ENCODE results near the gene GFOD2. TPM values are rescaled to one million over a fixed set of nuclear protein-coding genes. Genes with fewer than 3 reads are reported as not detected.
"Not testable (repeated sequence)": the region's sequence is repeated elsewhere in the genome, so short reads cannot be mapped to it uniquely, and the experiment has no call there.

GFOD2 gene
- total RNA-seq, 1 donor from 2014 or later = 32.4 TPM

- no peaks in the 10 kb centered on the region for H3K27me3 ChIP-seq (ENCODE audit: insufficient read depth, low read length)
- H3K27ac ChIP-seq (ENCODE audit: low read depth, low read length) = no peak overlapping the region
- no peaks in the 10 kb centered on the region for H3K36me3 ChIP-seq (ENCODE audit: insufficient read depth, low read length)
- FAIRE-seq (no peak), DNase-seq (ENCODE audit: low read depth) (no peak)
- H3K9me3 ChIP-seq (ENCODE audit: insufficient read depth, low read depth, low read length) = no peaks in the 10 kb centered on the region
- H2AFZ ChIP-seq (ENCODE audit: low read depth, low read length) = no peak overlapping the region
- no peak overlapping the region for H3K9ac ChIP-seq (ENCODE audit: low read length)
- H4K20me1 ChIP-seq (ENCODE audit: insufficient read depth, low read length) = peaks cover 32% of the 10 kb centered on the region
- H3K4me3 ChIP-seq (ENCODE audit: insufficient read depth, low read depth, low read length) = no peak overlapping the region
- H3K4me1 ChIP-seq (ENCODE audit: insufficient read depth, low read length) = no peaks in the 10 kb centered on the region
- H3K27me3 Mint-ChIP-seq (ENCODE audit: low read depth, unreplicated experiment) = no peaks in the 10 kb centered on the region
- peaks cover 9% of the 10 kb centered on the region for H3K36me3 Mint-ChIP-seq (ENCODE audit: low read depth, unreplicated experiment)
- peaks cover 6% of the 10 kb centered on the region for H3K79me2 ChIP-seq (ENCODE audit: insufficient read depth, low read length)
- H3K4me2 ChIP-seq (ENCODE audit: low read length) = no peak overlapping the region
- no peak overlapping the region for H3K27ac Mint-ChIP-seq (ENCODE audit: unreplicated experiment)
- H3K4me1 Mint-ChIP-seq (ENCODE audit: low read depth, unreplicated experiment) = no peaks in the 10 kb centered on the region
- no peaks in the 10 kb centered on the region for H3K9me3 Mint-ChIP-seq (ENCODE audit: unreplicated experiment)
- no peak overlapping the region for H3K4me3 Mint-ChIP-seq (ENCODE audit: unreplicated experiment)
- no peak for TF ChIP-seq EZH2 (IDR thresholded peaks at IDR 0.05; ENCODE audit: insufficient read depth, low read length)
- TF ChIP-seq, protein P1, sequence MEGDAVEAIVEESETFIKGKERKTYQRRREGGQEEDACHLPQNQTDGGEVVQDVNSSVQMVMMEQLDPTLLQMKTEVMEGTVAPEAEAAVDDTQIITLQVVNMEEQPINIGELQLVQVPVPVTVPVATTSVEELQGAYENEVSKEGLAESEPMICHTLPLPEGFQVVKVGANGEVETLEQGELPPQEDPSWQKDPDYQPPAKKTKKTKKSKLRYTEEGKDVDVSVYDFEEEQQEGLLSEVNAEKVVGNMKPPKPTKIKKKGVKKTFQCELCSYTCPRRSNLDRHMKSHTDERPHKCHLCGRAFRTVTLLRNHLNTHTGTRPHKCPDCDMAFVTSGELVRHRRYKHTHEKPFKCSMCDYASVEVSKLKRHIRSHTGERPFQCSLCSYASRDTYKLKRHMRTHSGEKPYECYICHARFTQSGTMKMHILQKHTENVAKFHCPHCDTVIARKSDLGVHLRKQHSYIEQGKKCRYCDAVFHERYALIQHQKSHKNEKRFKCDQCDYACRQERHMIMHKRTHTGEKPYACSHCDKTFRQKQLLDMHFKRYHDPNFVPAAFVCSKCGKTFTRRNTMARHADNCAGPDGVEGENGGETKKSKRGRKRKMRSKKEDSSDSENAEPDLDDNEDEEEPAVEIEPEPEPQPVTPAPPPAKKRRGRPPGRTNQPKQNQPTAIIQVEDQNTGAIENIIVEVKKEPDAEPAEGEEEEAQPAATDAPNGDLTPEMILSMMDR (IDR thresholded peaks at IDR 0.05; ENCODE audit: insufficient read depth, low read depth, low read length) = no peak
Observed at GRCh38 chr16:67752641-67753040, 33.5 kb upstream of the GFOD2 start.

DNA sequence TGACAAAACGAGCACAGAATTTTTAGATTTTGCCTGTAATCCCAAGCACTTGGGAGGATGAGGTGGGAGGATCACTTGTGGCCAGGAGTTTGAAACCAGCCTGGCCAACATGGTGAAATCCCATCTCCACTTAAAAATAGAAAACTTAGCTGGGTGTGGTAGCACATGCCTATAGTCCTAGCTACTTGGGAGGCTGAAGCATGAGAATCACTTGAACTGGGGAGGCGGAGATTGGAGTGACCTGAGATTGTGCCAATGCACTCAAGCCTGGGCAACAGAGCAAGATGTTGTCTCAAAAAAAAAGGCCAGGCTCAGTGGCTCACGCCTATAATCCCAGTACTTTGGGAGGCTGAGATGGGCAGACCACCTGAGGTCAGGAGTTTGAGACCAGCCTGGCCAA is 32.2 kb upstream of the GFOD2 start:
- FAIRE-seq = not testable (repeated sequence)

DNA sequence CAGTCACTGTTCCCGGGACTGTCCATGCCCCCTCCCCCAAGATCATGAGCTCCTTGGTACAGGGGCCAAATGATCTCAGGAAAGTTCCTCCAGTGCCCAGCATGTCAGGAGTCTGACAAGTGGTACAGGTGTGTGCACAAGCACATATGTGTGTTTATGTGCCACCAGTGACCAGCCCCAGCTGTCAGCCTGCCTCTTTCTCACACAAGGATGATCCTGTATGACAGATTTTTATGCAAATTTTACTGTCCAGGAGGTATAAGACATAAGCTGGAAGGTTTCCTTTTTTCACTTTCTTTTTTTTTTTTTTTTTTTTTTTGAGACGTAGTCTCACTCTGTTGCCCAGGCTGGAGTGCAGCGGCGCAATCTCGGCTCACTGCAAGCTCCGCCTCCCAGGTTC is 31.4 kb upstream of the GFOD2 start:
- Histone ChIP-seq H3K4me3 (ENCODE audit: insufficient read depth, low read depth, low read length) (no peak overlapping the region), H4K20me1 (ENCODE audit: insufficient read depth, low read length) (peaks cover 26% of the 10 kb centered on the region), H3K9ac (ENCODE audit: low read length) (no peak overlapping the region), H3K79me2 (ENCODE audit: insufficient read depth, low read length) (no peaks in the 10 kb centered on the region), H2AFZ (ENCODE audit: low read depth, low read length) (no peak overlapping the region), H3K27me3 (ENCODE audit: insufficient read depth, low read length) (no peaks in the 10 kb centered on the region), H3K4me1 (ENCODE audit: insufficient read depth, low read length) (no peaks in the 10 kb centered on the region), H3K36me3 (ENCODE audit: insufficient read depth, low read length) (no peaks in the 10 kb centered on the region), H3K9me3 (ENCODE audit: insufficient read depth, low read depth, low read length) (no peaks in the 10 kb centered on the region), H3K27ac (ENCODE audit: low read depth, low read length) (no peak overlapping the region), H3K4me2 (ENCODE audit: low read length) (no peak overlapping the region)
- H3K27me3 Mint-ChIP-seq (ENCODE audit: low read depth, unreplicated experiment) = no peaks in the 10 kb centered on the region
- TF ChIP-seq EZH2 (IDR thresholded peaks at IDR 0.05; ENCODE audit: insufficient read depth, low read length) = no peak
- TF ChIP-seq, protein P1 (IDR thresholded peaks at IDR 0.05; ENCODE audit: insufficient read depth, low read depth, low read length) = no peak
- no peaks in the 10 kb centered on the region for H3K4me1 Mint-ChIP-seq (ENCODE audit: low read depth, unreplicated experiment)
- DNase-seq (ENCODE audit: low read depth) = no peak
- H3K9me3 Mint-ChIP-seq (ENCODE audit: unreplicated experiment) = no peaks in the 10 kb centered on the region
- no peak overlapping the region for H3K4me3 Mint-ChIP-seq (ENCODE audit: unreplicated experiment)
- FAIRE-seq = no peak
- H3K27ac Mint-ChIP-seq (ENCODE audit: unreplicated experiment) = no peak overlapping the region
- peaks cover 6% of the 10 kb centered on the region for H3K36me3 Mint-ChIP-seq (ENCODE audit: low read depth, unreplicated experiment)

More for the DNA sequence above, 32.2 kb upstream of the GFOD2 start:
- peaks cover 32% of the 10 kb centered on the region for H4K20me1 ChIP-seq (ENCODE audit: insufficient read depth, low read length)
- not testable (repeated sequence) for H3K9me3 Mint-ChIP-seq (ENCODE audit: unreplicated experiment); H3K36me3 ChIP-seq (ENCODE audit: insufficient read depth, low read length); H3K9me3 ChIP-seq (ENCODE audit: insufficient read depth, low read depth, low read length); H3K36me3 Mint-ChIP-seq (ENCODE audit: low read depth, unreplicated experiment); H3K79me2 ChIP-seq (ENCODE audit: insufficient read depth, low read length); H3K4me2 ChIP-seq (ENCODE audit: low read length); H3K4me1 ChIP-seq (ENCODE audit: insufficient read depth, low read length); DNase-seq (ENCODE audit: low read depth); H3K9ac ChIP-seq (ENCODE audit: low read length); H3K27ac Mint-ChIP-seq (ENCODE audit: unreplicated experiment); H3K27me3 ChIP-seq (ENCODE audit: insufficient read depth, low read length); H3K4me3 ChIP-seq (ENCODE audit: insufficient read depth, low read depth, low read length); H3K4me1 Mint-ChIP-seq (ENCODE audit: low read depth, unreplicated experiment); H2AFZ ChIP-seq (ENCODE audit: low read depth, low read length); H3K4me3 Mint-ChIP-seq (ENCODE audit: unreplicated experiment); H3K27me3 Mint-ChIP-seq (ENCODE audit: low read depth, unreplicated experiment); H3K27ac ChIP-seq (ENCODE audit: low read depth, low read length)

Data from astrocyte (in vitro differentiated cells and primary cell).